Caco-2 (cell line): Measurements from ENCODE around the gene GSTT4. TPM values are rescaled to one million over a fixed set of nuclear protein-coding genes. Genes with fewer than 3 reads are reported as not detected.
"Not testable (repeated sequence)": the region's sequence is repeated elsewhere in the genome, so short reads cannot be mapped to it uniquely, and the experiment has no call there.

Experiments used
- BruUV-seq: library from RNA; stranded (reverse); fragments of 400-500 nt; replicated peaks from 2 replicates; lab custom pipeline; 2021; lab: Mats Ljungman, UMichigan
- CTCF ChIA-PET: fragments of 300-600 bp; sonication (Branson Sonifier 250); formaldehyde crosslinking; loops from one replicate; lab custom pipeline; 2022; ENCODE audit warnings: antibody characterized with exemption; lab: Charles Lee
- POLR2A ChIA-PET: fragments of 300-600 bp; sonication (Branson Sonifier 250); formaldehyde crosslinking; loops from one replicate; lab custom pipeline; 2022; ENCODE audit warnings: antibody characterized with exemption; lab: Charles Lee
- DNase-seq, 2 experiments: peaks; one replicate each; pipeline versions ENCODE4 v3.0.0 to v3.0.0-alpha.2; 2020 to 2022
- H3K27me3 ChIP-seq: replicated peaks from 2 replicates; pipeline ENCODE4 v1.6.0; 2011; ENCODE audit warnings: low read length; ENCODE audit not compliant: control insufficient read depth, insufficient read depth
- H3K36me3 ChIP-seq: 2 replicates; pipeline ENCODE4 v1.5.1; 2011; ENCODE audit warnings: low read length; ENCODE audit not compliant: control insufficient read depth, insufficient read depth
- H3K4me1 ChIP-seq: fragments of 250-450 bp; sonication (Bioruptor Pico); 2 replicates; pipeline ENCODE4 v1.5.1; 2020; ENCODE audit warnings: mild to moderate bottlenecking
- H3K4me3 ChIP-seq: 2 replicates; pipeline ENCODE4 v1.5.1; 2011; ENCODE audit warnings: low read depth, mild to moderate bottlenecking, control low read depth, low read length
- H3K9me3 ChIP-seq: fragments of 250-450 bp; sonication (Bioruptor Pico); 2 replicates; pipeline ENCODE4 v1.5.1; 2020; ENCODE audit warnings: mild to moderate bottlenecking, moderate library complexity
- H3K27ac Mint-ChIP-seq: one replicate; pipeline ENCODE4 v1.8.0; 2022; ENCODE audit warnings: mixed read lengths; ENCODE audit not compliant: unreplicated experiment
- H3K27me3 Mint-ChIP-seq: one replicate; pipeline ENCODE4 v1.8.0; 2022; ENCODE audit warnings: mixed read lengths; ENCODE audit not compliant: insufficient read depth, unreplicated experiment
- H3K36me3 Mint-ChIP-seq: one replicate; pipeline ENCODE4 v1.8.0; 2022; ENCODE audit warnings: mild to moderate bottlenecking, mixed read lengths; ENCODE audit not compliant: insufficient read depth, unreplicated experiment
- H3K4me1 Mint-ChIP-seq: one replicate; pipeline ENCODE4 v1.8.0; 2022; ENCODE audit warnings: low read depth, mixed read lengths; ENCODE audit not compliant: unreplicated experiment
- H3K4me3 Mint-ChIP-seq: one replicate; pipeline ENCODE4 v1.8.0; 2022; ENCODE audit warnings: mild to moderate bottlenecking, moderate library complexity, mixed read lengths; ENCODE audit not compliant: unreplicated experiment
- H3K9me3 Mint-ChIP-seq: one replicate; pipeline ENCODE4 v1.8.0; 2022; ENCODE audit warnings: mixed read lengths; ENCODE audit not compliant: unreplicated experiment
- CTCF ChIP-seq, 2 experiments: fragments of 200-600 bp in 1 of 2; IDR thresholded peaks; 1 replicate in 1 of 2; 2 replicates in 1 of 2; pipeline versions ENCODE4 v1.5.1 to v1.8.0; 2011 to 2022; ENCODE audit warnings: antibody characterized with exemption in 1 of 2, control low read depth in 1 of 2, inconsistent platforms in 1 of 2, low read depth in 1 of 2, low read length in 1 of 2, mild to moderate bottlenecking in 1 of 2, moderate library complexity in 1 of 2; ENCODE audit not compliant: insufficient read depth in 1 of 2, severe bottlenecking in 1 of 2, unreplicated experiment in 1 of 2
- intact Hi-C: fragments of 100-400 bp; cut with micrococcal nuclease; formaldehyde crosslinking; loops from one replicate; pipeline ENCODE4 v1.10.0; 2022; ENCODE audit not compliant: unreplicated experiment
- total RNA-seq: library from RNA; stranded (reverse); gene quantifications from 2 replicates; pipeline ENCODE4 v1.2.3, GENCODE V29; 2022

Gene GSTT4
- total RNA-seq, 1 experiment from 2014 or later = 0.16 TPM

DNA sequence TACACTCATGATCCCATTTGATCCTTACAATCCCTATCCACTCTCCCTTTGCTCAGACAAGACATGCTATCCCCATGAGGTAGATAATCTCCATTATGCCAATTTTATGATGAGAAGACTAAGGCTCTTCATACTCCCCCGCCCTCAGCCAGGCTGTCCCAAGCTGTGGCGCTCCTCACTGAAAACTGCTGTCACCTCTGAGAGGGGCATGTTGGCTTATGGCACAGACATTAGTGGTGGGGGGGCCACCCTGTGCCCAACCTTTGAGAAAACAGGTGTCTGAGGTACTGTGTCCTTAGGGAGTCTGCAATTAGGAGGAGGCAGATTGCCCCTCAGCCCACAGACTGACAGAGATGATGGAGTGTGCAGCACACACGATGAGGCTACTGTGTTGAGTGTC, 36.2 kb downstream of the GSTT4 start:
- Mint-ChIP-seq H3K27me3 (no peaks in the 10 kb centered on the region), H3K27ac (no peak overlapping the region), H3K36me3 (peaks cover 29% of the 10 kb centered on the region), H3K4me3 (no peak overlapping the region), H3K4me1 (peaks cover 9% of the 10 kb centered on the region), H3K9me3 (no peaks in the 10 kb centered on the region)
- intact Hi-C loops = no loop called here
- Histone ChIP-seq H3K4me1 (no peaks in the 10 kb centered on the region), H3K27me3 (no peaks in the 10 kb centered on the region), H3K36me3 (peaks cover 4% of the 10 kb centered on the region), H3K4me3 (no peak overlapping the region), H3K9me3 (no peaks in the 10 kb centered on the region)
- POLR2A ChIA-PET = no interaction called here
- DNase-seq = no peak
- no peak for TF ChIP-seq CTCF (IDR thresholded peaks at IDR 0.05; ENCODE audit: insufficient read depth in 1 of 2, low read depth in 1 of 2, low read length in 1 of 2, severe bottlenecking in 1 of 2, unreplicated experiment in 1 of 2)
- CTCF ChIA-PET = no interaction called here
- BruUV-seq = no TSS peak

GRCh38 chr22:23966568-23966967, 38.7 kb downstream of the GSTT4 start, which contains the start of gene DDTL:
Gene DDTL (plus strand): TSS chr22:23966888. CDS start chr22:23966915, 27 bp downstream.
- H3K4me1 Mint-ChIP-seq, H3K27ac Mint-ChIP-seq, H3K9me3 Mint-ChIP-seq, DNase-seq, H3K4me3 Mint-ChIP-seq, H3K4me1 ChIP-seq, H3K4me3 ChIP-seq, BruUV-seq, H3K9me3 ChIP-seq, POLR2A ChIA-PET, CTCF ChIA-PET, H3K27me3 Mint-ChIP-seq, intact Hi-C loops, H3K36me3 ChIP-seq, H3K27me3 ChIP-seq: not testable (repeated sequence)
- H3K36me3 Mint-ChIP-seq = peaks cover 26% of the 10 kb centered on the region

DNA sequence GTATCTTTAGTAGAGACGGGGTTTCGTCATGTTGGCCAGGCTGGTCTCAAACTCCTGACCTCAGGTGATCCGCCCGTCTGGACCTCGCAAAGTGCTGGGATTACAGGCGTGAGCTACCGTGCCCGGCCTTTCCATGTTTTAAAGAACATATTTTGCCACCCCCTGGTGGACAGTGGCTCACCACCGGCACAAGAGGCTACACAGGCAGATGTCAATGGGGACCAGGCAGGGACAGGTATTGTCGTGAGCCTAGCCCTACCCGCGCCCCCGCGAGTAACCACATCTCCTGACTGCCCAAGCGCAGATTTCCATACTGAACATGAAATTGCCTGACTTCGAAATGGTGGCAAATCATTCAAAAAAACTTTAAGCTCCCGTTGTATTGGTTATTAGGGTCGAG, 39.2 kb downstream of the GSTT4 start:
- H3K27me3 ChIP-seq, DNase-seq, H3K4me3 Mint-ChIP-seq, POLR2A ChIA-PET, BruUV-seq, H3K9me3 Mint-ChIP-seq, H3K4me1 Mint-ChIP-seq, H3K9me3 ChIP-seq, H3K4me1 ChIP-seq, H3K27me3 Mint-ChIP-seq, intact Hi-C loops, H3K27ac Mint-ChIP-seq, H3K36me3 ChIP-seq, H3K4me3 ChIP-seq, CTCF ChIA-PET: not testable (repeated sequence)
- peaks cover 21% of the 10 kb centered on the region for H3K36me3 Mint-ChIP-seq

DNA sequence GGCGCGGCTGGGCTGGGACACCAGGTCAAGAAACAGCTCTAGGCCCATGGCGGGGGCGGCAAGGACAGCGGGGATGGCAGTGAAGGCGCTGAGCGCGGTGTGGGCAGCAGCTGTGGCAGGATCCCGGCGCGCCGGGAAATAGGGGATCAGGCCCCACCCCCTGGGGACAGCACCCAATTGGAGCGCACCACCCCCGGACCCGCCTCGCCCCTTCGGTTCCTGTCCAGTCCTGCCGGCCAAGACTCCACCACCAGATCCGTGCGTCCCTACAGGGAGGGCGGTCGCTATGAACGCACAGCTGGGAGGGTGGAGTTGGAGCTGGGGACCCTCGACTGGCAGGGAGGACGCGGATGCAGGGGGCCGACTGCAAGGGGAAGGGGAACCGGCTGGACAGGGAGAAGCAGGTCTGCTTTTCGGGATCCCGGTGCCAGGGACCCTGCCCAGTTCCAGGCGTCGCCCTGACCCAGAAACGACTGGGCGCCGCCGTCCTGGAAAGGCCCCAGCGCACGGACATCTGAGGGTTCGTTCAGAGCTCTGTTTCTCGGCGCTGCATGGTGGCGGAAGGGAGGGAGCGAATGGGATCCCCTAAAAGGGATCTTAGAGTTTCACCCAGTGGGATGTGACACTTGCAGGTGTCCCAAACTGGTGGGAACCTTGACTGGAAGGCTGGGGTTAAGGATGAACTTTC, 44.0 kb downstream of the GSTT4 start, which contains the start of gene GSTT2B:
GSTT2B (minus strand) TSS at position 112 of the 688 bp plus-strand sequence; CDS start at position 48, 64 bp downstream.
- H3K9me3 ChIP-seq, H3K4me3 ChIP-seq, H3K9me3 Mint-ChIP-seq, DNase-seq, H3K36me3 Mint-ChIP-seq, H3K4me3 Mint-ChIP-seq, H3K4me1 ChIP-seq, H3K36me3 ChIP-seq, H3K27me3 ChIP-seq, BruUV-seq, POLR2A ChIA-PET, H3K27me3 Mint-ChIP-seq, intact Hi-C loops, CTCF ChIA-PET, H3K27ac Mint-ChIP-seq, H3K4me1 Mint-ChIP-seq: not testable (repeated sequence)
